T-helper 2 cell treated with Interferon-gamma antibody and Interleukin-4, amounts not matched to agents 5 μg/mL and 100 μg/mL, for 36 hours (primary cell): ENCODE results near the gene UPF1.

Source experiments
- DNase-seq: peaks from one replicate; pipeline ENCODE4 v3.0.0; 2021; ENCODE audit warnings: low spot score
- H3K27ac Mint-ChIP-seq: one replicate; pipeline ENCODE4 v1.8.0; 2021; ENCODE audit warnings: mild to moderate bottlenecking, mixed read lengths
- H3K27me3 Mint-ChIP-seq: one replicate; pipeline ENCODE4 v1.8.0; 2021; ENCODE audit warnings: low read depth, mixed read lengths
- H3K36me3 Mint-ChIP-seq: one replicate; pipeline ENCODE4 v1.8.0; 2021; ENCODE audit warnings: low read depth, mixed read lengths
- H3K4me1 Mint-ChIP-seq: one replicate; pipeline ENCODE4 v1.8.0; 2021; ENCODE audit warnings: low read depth, mixed read lengths
- H3K4me3 Mint-ChIP-seq: one replicate; pipeline ENCODE4 v1.8.0; 2022; ENCODE audit warnings: mild to moderate bottlenecking, moderate library complexity, mixed read lengths
- H3K9me3 Mint-ChIP-seq: one replicate; pipeline ENCODE4 v1.8.0; 2021; ENCODE audit warnings: mixed read lengths

The UPF1 gene

DNA sequence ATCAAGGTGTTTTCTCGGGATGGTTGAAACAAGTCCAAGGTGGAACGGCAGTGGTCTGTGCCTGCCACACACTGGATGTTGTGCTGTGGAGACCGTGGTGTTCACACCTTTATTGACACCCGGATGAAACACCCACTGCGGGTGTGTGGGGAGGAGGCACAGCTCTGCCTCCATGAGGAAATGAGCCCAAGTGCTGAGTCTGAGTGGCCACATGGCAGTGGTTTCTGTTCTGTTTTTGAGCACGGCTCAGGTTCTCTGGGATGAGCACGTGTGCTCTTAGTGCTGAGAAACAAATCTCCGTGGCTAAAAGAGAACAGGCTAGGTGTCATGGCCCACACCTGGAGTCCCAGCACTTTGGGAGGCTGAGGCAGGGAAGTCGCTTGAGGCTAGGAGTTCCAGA is 29.5 kb downstream of the UPF1 start:
- Mint-ChIP-seq H3K27me3 (no peaks in the 10 kb centered on the region), H3K27ac (no peak overlapping the region), H3K36me3 (peaks cover 45% of the 10 kb centered on the region), H3K4me1 (no peaks in the 10 kb centered on the region), H3K4me3 (no peak overlapping the region), H3K9me3 (no peaks in the 10 kb centered on the region)
- no peak for DNase-seq

- Mint-ChIP-seq H3K27ac (no peak overlapping the region), H3K4me3 (no peak overlapping the region), H3K27me3 (no peaks in the 10 kb centered on the region), H3K4me1 (no peaks in the 10 kb centered on the region), H3K36me3 (peaks cover 42% of the 10 kb centered on the region), H3K9me3 (no peaks in the 10 kb centered on the region)
- no peak for DNase-seq
Measured at GRCh38 chr19:18861917-18862316, 30.2 kb downstream of the UPF1 start.

DNA sequence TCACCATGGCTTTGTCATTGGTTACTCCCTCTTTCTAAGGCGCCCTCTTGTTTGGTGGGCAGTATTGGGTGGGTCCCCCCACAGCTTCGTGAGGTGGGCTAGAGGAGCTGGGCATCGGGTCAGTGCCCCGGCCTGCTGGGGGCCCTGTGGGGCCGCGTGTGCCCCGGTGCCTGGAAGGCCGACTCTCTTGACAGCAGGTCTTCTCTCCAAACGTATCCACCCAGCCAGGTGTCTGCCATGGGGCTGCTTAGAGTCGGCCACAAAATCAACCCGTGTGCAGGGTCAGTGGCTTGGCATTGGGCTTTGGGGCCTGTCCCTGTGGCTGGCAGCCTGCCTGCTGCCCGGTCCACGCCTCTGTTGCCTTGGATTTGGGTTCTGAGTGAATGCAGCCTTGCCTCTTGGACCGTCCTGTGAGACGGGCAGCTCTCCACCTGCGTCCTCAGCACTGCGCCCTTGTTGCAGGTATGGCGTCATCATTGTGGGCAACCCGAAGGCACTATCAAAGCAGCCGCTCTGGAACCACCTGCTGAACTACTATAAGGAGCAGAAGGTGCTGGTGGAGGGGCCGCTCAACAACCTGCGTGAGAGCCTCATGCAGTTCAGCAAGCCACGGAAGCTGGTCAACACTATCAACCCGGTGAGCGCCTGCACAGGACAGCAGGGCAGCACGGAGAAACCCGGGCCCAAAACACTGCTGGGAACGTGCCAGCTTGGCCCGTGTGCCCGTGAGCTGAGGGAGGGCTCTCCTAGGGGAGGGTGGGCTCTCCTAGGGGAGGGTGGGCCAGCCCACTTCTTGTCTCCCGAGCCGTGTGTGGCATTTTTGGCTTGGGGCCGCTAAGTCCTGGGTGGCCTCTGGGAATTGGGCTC is 31.4 kb downstream of the UPF1 start:
- Mint-ChIP-seq H3K9me3 (no peaks in the 10 kb centered on the region), H3K27ac (no peak overlapping the region), H3K27me3 (no peaks in the 10 kb centered on the region), H3K4me1 (no peaks in the 10 kb centered on the region), H3K36me3 (peaks cover 47% of the 10 kb centered on the region), H3K4me3 (no peak overlapping the region)
- DNase-seq, result no peak

- Mint-ChIP-seq H3K36me3 (peaks cover 47% of the 10 kb centered on the region), H3K27ac (no peak overlapping the region), H3K4me3 (no peak overlapping the region), H3K9me3 (no peaks in the 10 kb centered on the region), H3K27me3 (no peaks in the 10 kb centered on the region), H3K4me1 (no peaks in the 10 kb centered on the region)
- DNase-seq, result no peak
Measured at GRCh38 chr19:18863843-18864362, 32.1 kb downstream of the UPF1 start.

- peaks cover 47% of the 10 kb centered on the region for H3K36me3 Mint-ChIP-seq
- H3K9me3 Mint-ChIP-seq, result no peaks in the 10 kb centered on the region
- no peak overlapping the region for H3K4me3 Mint-ChIP-seq
- H3K27ac Mint-ChIP-seq, result no peak overlapping the region
- no peak for DNase-seq
- no peaks in the 10 kb centered on the region for H3K27me3 Mint-ChIP-seq
- H3K4me1 Mint-ChIP-seq, result no peaks in the 10 kb centered on the region
Measured at GRCh38 chr19:18865106-18865972, 33.6 kb downstream of the UPF1 start.

- peak; percentile 55 for DNase-seq
- no peaks in the 10 kb centered on the region for H3K9me3 Mint-ChIP-seq
- peaks cover 4% of the 10 kb centered on the region for H3K27me3 Mint-ChIP-seq
- H3K4me3 Mint-ChIP-seq, result no peak overlapping the region
- H3K36me3 Mint-ChIP-seq, result peaks cover 43% of the 10 kb centered on the region
- H3K4me1 Mint-ChIP-seq, result peaks cover 3% of the 10 kb centered on the region
- no peak overlapping the region for H3K27ac Mint-ChIP-seq
Measured at GRCh38 chr19:18865973-18866799, 34.4 kb downstream of the UPF1 start.

GRCh38 chr19:18866800-18867123 is 35.0 kb downstream of the UPF1 start:
- Mint-ChIP-seq H3K4me3 (no peak overlapping the region), H3K27ac (no peak overlapping the region), H3K27me3 (peaks cover 6% of the 10 kb centered on the region), H3K4me1 (peaks cover 6% of the 10 kb centered on the region), H3K9me3 (no peaks in the 10 kb centered on the region), H3K36me3 (peaks cover 38% of the 10 kb centered on the region)
- DNase-seq, result no peak

GRCh38 chr19:18867199-18867598 is 35.4 kb downstream of the UPF1 start:
- H3K36me3 Mint-ChIP-seq, result peaks cover 34% of the 10 kb centered on the region
- H3K27me3 Mint-ChIP-seq, result peaks cover 8% of the 10 kb centered on the region
- peaks cover 6% of the 10 kb centered on the region for H3K4me1 Mint-ChIP-seq
- H3K9me3 Mint-ChIP-seq, result no peaks in the 10 kb centered on the region
- H3K27ac Mint-ChIP-seq, result no peak overlapping the region
- H3K4me3 Mint-ChIP-seq, result no peak overlapping the region
- DNase-seq, result no peak

DNA sequence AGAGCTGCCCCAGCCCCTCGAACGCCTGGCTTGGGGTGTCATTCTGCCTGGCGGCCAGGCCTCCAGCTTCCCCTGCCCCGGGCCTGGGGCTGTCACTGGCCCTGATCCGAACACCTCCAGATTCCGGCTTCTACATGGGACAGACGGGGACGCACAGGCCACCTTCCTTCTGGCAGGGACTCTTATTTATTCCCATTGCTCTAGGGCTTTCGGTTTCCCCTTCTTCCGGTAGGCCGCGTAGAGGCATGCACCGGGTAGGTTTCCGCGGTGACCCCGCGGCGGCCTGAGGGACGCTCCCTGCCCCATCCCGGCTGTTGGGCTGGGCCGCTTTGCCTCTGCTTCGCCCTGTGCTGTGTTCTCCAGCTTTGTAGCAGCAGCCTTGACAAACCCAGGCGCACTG is 36.0 kb downstream of the UPF1 start:
- peaks cover 31% of the 10 kb centered on the region for H3K36me3 Mint-ChIP-seq
- no peak overlapping the region for H3K4me3 Mint-ChIP-seq
- H3K27ac Mint-ChIP-seq, result no peak overlapping the region
- H3K4me1 Mint-ChIP-seq, result peaks cover 6% of the 10 kb centered on the region
- no peaks in the 10 kb centered on the region for H3K9me3 Mint-ChIP-seq
- peaks cover 8% of the 10 kb centered on the region for H3K27me3 Mint-ChIP-seq
- DNase-seq, result no peak

- peaks cover 28% of the 10 kb centered on the region for H3K36me3 Mint-ChIP-seq
- no peak for DNase-seq
- H3K4me1 Mint-ChIP-seq, result peaks cover 6% of the 10 kb centered on the region
- H3K27me3 Mint-ChIP-seq, result peaks cover 8% of the 10 kb centered on the region
- H3K27ac Mint-ChIP-seq, result no peak overlapping the region
- no peaks in the 10 kb centered on the region for H3K9me3 Mint-ChIP-seq
- H3K4me3 Mint-ChIP-seq, result no peak overlapping the region
Measured at GRCh38 chr19:18868380-18869022, 36.7 kb downstream of the UPF1 start.

GRCh38 chr19:18869023-18869618 is 37.4 kb downstream of the UPF1 start:
- peaks cover 8% of the 10 kb centered on the region for H3K27me3 Mint-ChIP-seq
- peaks cover 24% of the 10 kb centered on the region for H3K36me3 Mint-ChIP-seq
- H3K27ac Mint-ChIP-seq, result no peak overlapping the region
- DNase-seq, result no peak
- H3K9me3 Mint-ChIP-seq, result no peaks in the 10 kb centered on the region
- peaks cover 6% of the 10 kb centered on the region for H3K4me1 Mint-ChIP-seq
- no peak overlapping the region for H3K4me3 Mint-ChIP-seq

DNA sequence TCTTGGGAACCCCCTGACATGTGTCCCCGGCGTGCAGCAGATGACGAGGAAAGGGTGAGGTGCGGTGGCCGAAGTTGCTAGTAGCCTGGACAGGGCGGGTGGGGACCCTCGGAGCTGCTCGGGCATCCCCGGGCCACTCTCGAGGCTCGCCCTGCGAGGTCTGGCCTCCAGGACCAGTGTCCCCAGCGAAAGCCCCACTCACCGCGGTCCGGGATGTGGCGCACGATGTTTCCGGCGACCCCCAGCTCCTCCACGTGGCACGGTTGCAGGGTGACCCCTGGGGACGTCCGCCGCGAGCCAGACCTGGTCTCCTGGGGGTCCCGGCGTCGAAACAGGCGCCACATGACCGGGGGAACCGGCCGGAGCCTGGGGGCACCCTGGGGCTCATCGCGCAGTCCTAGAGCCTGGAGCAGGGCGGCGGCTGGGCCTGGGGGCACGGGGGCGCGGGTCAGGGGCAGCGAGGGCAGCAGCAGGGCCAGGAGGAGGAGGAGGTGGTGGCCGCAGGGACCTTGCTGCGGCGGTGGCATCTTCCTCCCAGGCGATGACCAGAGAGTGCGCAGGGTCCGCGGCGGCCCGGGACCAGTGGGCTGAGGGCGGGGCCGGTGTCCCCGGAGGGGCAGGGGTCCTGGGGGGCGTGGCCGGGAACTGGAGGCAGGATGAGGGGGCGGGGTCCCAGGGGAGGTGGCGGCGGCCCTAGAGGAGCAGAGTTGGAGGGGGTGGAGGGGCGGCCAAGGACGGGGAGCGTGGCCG is 38.2 kb downstream of the UPF1 start:
- H3K9me3 Mint-ChIP-seq, result no peaks in the 10 kb centered on the region
- peaks cover 21% of the 10 kb centered on the region for H3K36me3 Mint-ChIP-seq
- no peak overlapping the region for H3K4me3 Mint-ChIP-seq
- no peak overlapping the region for H3K27ac Mint-ChIP-seq
- no peak for DNase-seq
- H3K27me3 Mint-ChIP-seq, result peaks cover 8% of the 10 kb centered on the region
- H3K4me1 Mint-ChIP-seq, result peaks cover 6% of the 10 kb centered on the region
